Erythroblast (primary cell): ENCODE data around the gene RTP1.

Source experiments
- GATA1 ChIP-seq: IDR thresholded peaks from 2 replicates; pipeline ENCODE4 v1.6.1; 2011; ENCODE audit warnings: low read depth, mild to moderate bottlenecking, control low read depth, low read length, moderate library complexity
- POLR2A ChIP-seq: IDR thresholded peaks from 2 replicates; pipeline ENCODE4 v1.6.1; 2011; ENCODE audit warnings: mild to moderate bottlenecking, low read length

DNA sequence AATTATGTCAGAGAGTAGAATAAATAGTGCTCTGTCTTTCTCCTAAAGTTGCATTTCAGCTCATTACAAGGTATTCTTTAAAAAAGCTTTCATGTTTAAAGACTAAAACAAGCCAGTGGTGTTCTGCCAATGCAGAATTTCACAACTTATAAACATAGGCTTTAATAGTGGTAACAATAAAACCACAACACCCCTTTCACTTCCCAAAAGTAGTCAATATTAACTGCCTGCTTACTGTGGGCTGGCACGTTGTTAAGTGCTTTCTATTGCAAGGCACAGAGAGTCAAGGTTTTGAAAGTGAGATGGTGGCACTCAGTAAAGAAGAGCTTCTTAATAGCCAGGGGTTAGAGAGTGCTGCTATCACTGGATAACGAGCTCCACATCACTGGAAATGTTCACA, 8.4 kb upstream of the RTP1 start:
- TF ChIP-seq POLR2A (no peak), GATA1 (no peak)
